Measurements from ENCODE around the gene HARBI1.

HARBI1 gene

GRCh38 chr11:46632502-46632901 is 15.5 kb upstream of the HARBI1 start:
- no CpG with 5 or more reads among the region's 1 CpG for WGBS, 2 experiments (ENCODE audit: insufficient coverage in 2 of 2)
- Histone ChIP-seq H3K4me1 (ENCODE audit: control insufficient read depth, insufficient read depth, low read length, poor library complexity, severe bottlenecking) (no peaks in the 10 kb centered on the region), H3K36me3 (ENCODE audit: control insufficient read depth, insufficient read depth, low read length) (peaks cover 57% of the 10 kb centered on the region), H3K27ac (ENCODE audit: low read depth, low read length, severe bottlenecking) (no peak overlapping the region), H3K9me3 (ENCODE audit: control insufficient read depth, low read length) (no peaks in the 10 kb centered on the region), H3K4me3 (ENCODE audit: extremely low read depth, insufficient read depth, low read length, poor library complexity, severe bottlenecking) (no peak overlapping the region)

- peaks cover 58% of the 10 kb centered on the region for H3K36me3 ChIP-seq (ENCODE audit: control insufficient read depth, insufficient read depth, low read length)
- no peak overlapping the region for H3K27ac ChIP-seq (ENCODE audit: low read depth, low read length, severe bottlenecking)
- no peaks in the 10 kb centered on the region for H3K4me1 ChIP-seq (ENCODE audit: control insufficient read depth, insufficient read depth, low read length, poor library complexity, severe bottlenecking)
- H3K9me3 ChIP-seq (ENCODE audit: control insufficient read depth, low read length), result no peaks in the 10 kb centered on the region
- H3K4me3 ChIP-seq (ENCODE audit: extremely low read depth, insufficient read depth, low read length, poor library complexity, severe bottlenecking), result no peak overlapping the region
- WGBS, 2 experiments (ENCODE audit: insufficient coverage in 2 of 2), result no CpG with 5 or more reads among the region's 2 CpGs
Measured at GRCh38 chr11:46631676-46632075, 14.6 kb upstream of the HARBI1 start.

- H3K36me3 ChIP-seq (ENCODE audit: control insufficient read depth, insufficient read depth, low read length), result peaks cover 58% of the 10 kb centered on the region
- 100% methylated on average over 1 of the region's 1 CpG for WGBS, 2 experiments (ENCODE audit: insufficient coverage in 2 of 2)
Measured at GRCh38 chr11:46630237-46630636, 13.2 kb upstream of the HARBI1 start.

GRCh38 chr11:46628961-46629360 is 11.9 kb upstream of the HARBI1 start:
- peaks cover 69% of the 10 kb centered on the region for H3K36me3 ChIP-seq (ENCODE audit: control insufficient read depth, insufficient read depth, low read length)
- H3K4me3 ChIP-seq (ENCODE audit: extremely low read depth, insufficient read depth, low read length, poor library complexity, severe bottlenecking), result no peak overlapping the region
- no peak overlapping the region for H3K27ac ChIP-seq (ENCODE audit: low read depth, low read length, severe bottlenecking)
- no peaks in the 10 kb centered on the region for H3K9me3 ChIP-seq (ENCODE audit: control insufficient read depth, low read length)
- no peaks in the 10 kb centered on the region for H3K4me1 ChIP-seq (ENCODE audit: control insufficient read depth, insufficient read depth, low read length, poor library complexity, severe bottlenecking)
- WGBS, 2 experiments (ENCODE audit: insufficient coverage in 2 of 2), result 81 to 92% methylated on average over 3 to 4 of the region's 6 CpGs

More at GRCh38 chr11:46630237-46630636, 13.2 kb upstream of the HARBI1 start:
- H3K9me3 ChIP-seq (ENCODE audit: control insufficient read depth, low read length), result no peaks in the 10 kb centered on the region
- no peak overlapping the region for H3K4me3 ChIP-seq (ENCODE audit: extremely low read depth, insufficient read depth, low read length, poor library complexity, severe bottlenecking)
- H3K4me1 ChIP-seq (ENCODE audit: control insufficient read depth, insufficient read depth, low read length, poor library complexity, severe bottlenecking), result no peaks in the 10 kb centered on the region
- H3K27ac ChIP-seq (ENCODE audit: low read depth, low read length, severe bottlenecking), result no peak overlapping the region

- Histone ChIP-seq H3K36me3 (ENCODE audit: control insufficient read depth, insufficient read depth, low read length) (peaks cover 83% of the 10 kb centered on the region), H3K4me3 (ENCODE audit: extremely low read depth, insufficient read depth, low read length, poor library complexity, severe bottlenecking) (no peak overlapping the region), H3K27ac (ENCODE audit: low read depth, low read length, severe bottlenecking) (no peak overlapping the region), H3K9me3 (ENCODE audit: control insufficient read depth, low read length) (no peaks in the 10 kb centered on the region), H3K4me1 (ENCODE audit: control insufficient read depth, insufficient read depth, low read length, poor library complexity, severe bottlenecking) (no peaks in the 10 kb centered on the region)
- 100% methylated on average over 1 to 3 of the region's 3 CpGs for WGBS, 2 experiments (ENCODE audit: insufficient coverage in 2 of 2)
Measured at GRCh38 chr11:46625406-46625805, 8.4 kb upstream of the HARBI1 start.

GRCh38 chr11:46618837-46619236 is 1.8 kb upstream of the HARBI1 start:
- peaks cover 39% of the 10 kb centered on the region for H3K36me3 ChIP-seq (ENCODE audit: control insufficient read depth, insufficient read depth, low read length)
- H3K4me1 ChIP-seq (ENCODE audit: control insufficient read depth, insufficient read depth, low read length, poor library complexity, severe bottlenecking), result peaks cover 15% of the 10 kb centered on the region
- H3K9me3 ChIP-seq (ENCODE audit: control insufficient read depth, low read length), result no peaks in the 10 kb centered on the region
- peak overlapping the region; percentile 91 for H3K4me3 ChIP-seq (ENCODE audit: extremely low read depth, insufficient read depth, low read length, poor library complexity, severe bottlenecking)
- WGBS, 2 experiments (ENCODE audit: insufficient coverage in 2 of 2), result 88 to 93% methylated on average over 4 to 5 of the region's 6 CpGs
- H3K27ac ChIP-seq (ENCODE audit: low read depth, low read length, severe bottlenecking), result no peak overlapping the region

GRCh38 chr11:46617972-46618314 is 916 bp upstream of the HARBI1 start:
- 4 to 13% methylated on average over 4 to 5 of the region's 9 CpGs for WGBS, 2 experiments (ENCODE audit: insufficient coverage in 2 of 2)
- peak overlapping the region; percentile 91 for H3K4me3 ChIP-seq (ENCODE audit: extremely low read depth, insufficient read depth, low read length, poor library complexity, severe bottlenecking)
- no peaks in the 10 kb centered on the region for H3K9me3 ChIP-seq (ENCODE audit: control insufficient read depth, low read length)
- H3K36me3 ChIP-seq (ENCODE audit: control insufficient read depth, insufficient read depth, low read length), result peaks cover 30% of the 10 kb centered on the region
- peaks cover 15% of the 10 kb centered on the region for H3K4me1 ChIP-seq (ENCODE audit: control insufficient read depth, insufficient read depth, low read length, poor library complexity, severe bottlenecking)
- H3K27ac ChIP-seq (ENCODE audit: low read depth, low read length, severe bottlenecking), result peak overlapping the region; percentile 98

GRCh38 chr11:46616551-46617133 is 385 bp downstream of the HARBI1 start:
- H3K4me1 ChIP-seq (ENCODE audit: control insufficient read depth, insufficient read depth, low read length, poor library complexity, severe bottlenecking), result peaks cover 15% of the 10 kb centered on the region
- peak overlapping the region; percentile 91 for H3K4me3 ChIP-seq (ENCODE audit: extremely low read depth, insufficient read depth, low read length, poor library complexity, severe bottlenecking)
- H3K36me3 ChIP-seq (ENCODE audit: control insufficient read depth, insufficient read depth, low read length), result peaks cover 19% of the 10 kb centered on the region
- H3K9me3 ChIP-seq (ENCODE audit: control insufficient read depth, low read length), result no peaks in the 10 kb centered on the region
- 2 to 6% methylated on average over 12 to 14 of the region's 15 CpGs for WGBS, 2 experiments (ENCODE audit: insufficient coverage in 2 of 2)
- H3K27ac ChIP-seq (ENCODE audit: low read depth, low read length, severe bottlenecking), result peak overlapping the region; percentile 98

GRCh38 chr11:46615756-46616155 is 1.3 kb downstream of the HARBI1 start:
- H3K4me1 ChIP-seq (ENCODE audit: control insufficient read depth, insufficient read depth, low read length, poor library complexity, severe bottlenecking), result peaks cover 15% of the 10 kb centered on the region
- H3K4me3 ChIP-seq (ENCODE audit: extremely low read depth, insufficient read depth, low read length, poor library complexity, severe bottlenecking), result no peak overlapping the region
- H3K9me3 ChIP-seq (ENCODE audit: control insufficient read depth, low read length), result no peaks in the 10 kb centered on the region
- H3K36me3 ChIP-seq (ENCODE audit: control insufficient read depth, insufficient read depth, low read length), result peaks cover 11% of the 10 kb centered on the region
- 87 to 96% methylated on average over 6 to 7 of the region's 7 CpGs for WGBS, 2 experiments (ENCODE audit: insufficient coverage in 2 of 2)
- H3K27ac ChIP-seq (ENCODE audit: low read depth, low read length, severe bottlenecking), result peak overlapping the region; percentile 98

GRCh38 chr11:46612326-46612725 is 4.7 kb downstream of the HARBI1 start:
- Histone ChIP-seq H3K27ac (ENCODE audit: low read depth, low read length, severe bottlenecking) (no peak overlapping the region), H3K4me1 (ENCODE audit: control insufficient read depth, insufficient read depth, low read length, poor library complexity, severe bottlenecking) (peaks cover 15% of the 10 kb centered on the region), H3K36me3 (ENCODE audit: control insufficient read depth, insufficient read depth, low read length) (no peaks in the 10 kb centered on the region), H3K9me3 (ENCODE audit: control insufficient read depth, low read length) (no peaks in the 10 kb centered on the region), H3K4me3 (ENCODE audit: extremely low read depth, insufficient read depth, low read length, poor library complexity, severe bottlenecking) (no peak overlapping the region)
- WGBS, 2 experiments (ENCODE audit: insufficient coverage in 2 of 2), result no CpG with 5 or more reads among the region's 2 CpGs

- Histone ChIP-seq H3K4me1 (ENCODE audit: control insufficient read depth, insufficient read depth, low read length, poor library complexity, severe bottlenecking) (peaks cover 15% of the 10 kb centered on the region), H3K4me3 (ENCODE audit: extremely low read depth, insufficient read depth, low read length, poor library complexity, severe bottlenecking) (no peak overlapping the region), H3K9me3 (ENCODE audit: control insufficient read depth, low read length) (no peaks in the 10 kb centered on the region), H3K27ac (ENCODE audit: low read depth, low read length, severe bottlenecking) (no peak overlapping the region), H3K36me3 (ENCODE audit: control insufficient read depth, insufficient read depth, low read length) (no peaks in the 10 kb centered on the region)
- WGBS, 2 experiments (ENCODE audit: insufficient coverage in 2 of 2), result 73 to 100% methylated on average over 2 to 3 of the region's 5 CpGs
Measured at GRCh38 chr11:46611526-46612304, 5.3 kb downstream of the HARBI1 start.
